Adrenal gland (tissue), 12 donors: ENCODE measurements around the gene C1orf167. TPM values are rescaled to one million over a fixed set of nuclear protein-coding genes. Genes with fewer than 3 reads are reported as not detected.

ENCODE experiments used
- DNase-seq, 7 donors: peaks; one replicate each; pipeline ENCODE4 v3.0.0-alpha.2; 2019 to 2020
- H3K27ac ChIP-seq, 5 donors: fragments of 200-600 bp; sonication (generic) in 4 of 5; 1 replicate in 3 of 5; 2 replicates in 2 of 5; pipeline versions ENCODE4 v1.5.1 to v1.8.0; 2016 to 2020; ENCODE audit warnings: mild to moderate bottlenecking in 1 of 5
- H3K27me3 ChIP-seq: fragments of 200-600 bp; 2 replicates; pipeline ENCODE4 v1.8.0; 2021
- H3K36me3 ChIP-seq, 2 donors: fragments of 200-600 bp; replicated peaks in 1 of 2; 1 replicate in 1 of 2; 2 replicates in 1 of 2; pipeline versions ENCODE4 v1.5.1 to v1.8.0; 2018 to 2022
- H3K4me1 ChIP-seq, 2 donors: fragments of 200-600 bp; replicated peaks in 1 of 2; 1 replicate in 1 of 2; 2 replicates in 1 of 2; pipeline versions ENCODE4 v1.5.1 to v1.8.0; 2018 to 2021
- H3K4me3 ChIP-seq, 4 donors: fragments of 200-600 bp; sonication (generic) in 3 of 4; one replicate each; pipeline ENCODE4 v1.5.1; 2016 to 2018
- H3K9me3 ChIP-seq, 3 donors: fragments of 200-600 bp; sonication (generic) in 1 of 3; replicated peaks in 1 of 3; 1 replicate in 2 of 3; 2 replicates in 1 of 3; pipeline versions ENCODE4 v1.5.1 to v1.8.0; 2016 to 2021
- CTCF ChIP-seq, 6 experiments: fragments of 450-650 bp in 4 of 6; fragments of 200-600 bp in 2 of 6; sonication (generic) in 1 of 6; IDR thresholded peaks; 1 replicate in 5 of 6; 2 replicates in 1 of 6; pipeline versions ENCODE4 v1.5.1 to v1.8.0; 2016 to 2021; ENCODE audit warnings: antibody characterized with exemption in 6 of 6, mild to moderate bottlenecking in 2 of 6, moderate library complexity in 1 of 6
- POLR2A ChIP-seq, 2 donors: fragments of 450-650 bp; IDR thresholded peaks; one replicate each; pipeline ENCODE4 v1.6.1; 2017; ENCODE audit warnings: antibody characterized with exemption in 2 of 2, mild to moderate bottlenecking in 2 of 2, moderate library complexity in 1 of 2
- WGBS, 4 donors: extraction: QIAGEN DNeasy Blood & Tissue Kit in 2 of 4; methylation state at CpG; one replicate each; pipeline versions ENCODE4 v1.1.5 to v1.1.7; 2013 to 2017; 5-methylcytosine and 5-hydroxymethylcytosine counted together
- intact Hi-C, 2 donors: fragments of 100-400 bp; cut with DNase I; formaldehyde crosslinking; loops; one replicate each; pipeline versions ENCODE4 v1.14.1 to v1.15.0; 2022 to 2023
- polyA plus RNA-seq, 3 donors: library from polyadenylated mRNA; stranded (reverse); fragments of 200-250 nt in 2 of 3; fragments of 350-450 nt in 1 of 3; fragmentation: Illumina TruSeq in 1 of 3; extraction: RNeasy Lipid Tissue Mini Kit (QIAGEN cat#74804) in 1 of 3; gene quantifications; one replicate each; pipeline ENCODE4 v1.2.3, GENCODE V29; 2013 to 2014
- total RNA-seq, 9 donors: library from RNA; depleted of rRNA in 4 of 9; stranded (reverse); fragments of >200 nt in 4 of 9; fragments of 120-200 nt in 1 of 9; fragmentation: NEBNext Ultra II Directional in 1 of 9; extraction: Animal tissue kit (Norgen Biotek cat#: 25700) in 1 of 9; gene quantifications; one replicate each; pipeline versions ENCODE4 v1.1.0 to v1.2.4, GENCODE V29; 2013 to 2023
- donor health status: healthy with polysubstance abuse.
- donor health status: Bipolar disorder and iron deficiency.
- donor health status: DM: yes; HTN: yes; CAD: no.
- donor health status: DM: no; HTN: no; CAD: no.
- donor health status: DM: no; HTN: no; CAD: no.
- donor health status: DM: yes; HTN: yes; CAD: no.

C1orf167 gene
- total and polyA plus RNA-seq, 12 donors: 0.32 to 13.2 (median 3.2) TPM; not detected in 2

GRCh38 chr1:11831945-11832725, 70.1 kb downstream of the C1orf167 start:
- Histone ChIP-seq H3K4me3 (no peak overlapping the region), H3K9me3 (no peaks in the 10 kb centered on the region), H3K36me3 (peaks cover 0 to 95% of the 10 kb centered on the region in 2 donors), H3K27me3 (no peaks in the 10 kb centered on the region), H3K27ac (no peak overlapping the region), H3K4me1 (no peaks in the 10 kb centered on the region)
- DNase-seq: no peak
- 82 to 90% (median 89%) methylated on average over 9 of the region's 9 CpGs for whole genome bisulfite sequencing, 4 donors
- TF ChIP-seq CTCF (IDR thresholded peaks at IDR 0.05) (no peak), POLR2A (IDR thresholded peaks at IDR 0.05) (no peak)
- intact Hi-C loops: no loop called here

GRCh38 chr1:11833497-11833896, 71.5 kb downstream of the C1orf167 start:
- Histone ChIP-seq H3K4me3 (no peak overlapping the region), H3K27ac (no peak overlapping the region), H3K4me1 (no peaks in the 10 kb centered on the region), H3K9me3 (no peaks in the 10 kb centered on the region), H3K36me3 (peaks cover 0 to 95% of the 10 kb centered on the region in 2 donors), H3K27me3 (no peaks in the 10 kb centered on the region)
- 84 to 91% (median 88%) methylated on average over 6 to 8 of the region's 8 CpGs for WGBS, 4 donors
- DNase-seq: no peak
- intact Hi-C loops: no loop called here
- TF ChIP-seq POLR2A (IDR thresholded peaks at IDR 0.05) (no peak), CTCF (IDR thresholded peaks at IDR 0.05) (no peak)

GRCh38 chr1:11833900-11834299, 71.9 kb downstream of the C1orf167 start:
- H3K9me3 ChIP-seq: no peaks in the 10 kb centered on the region
- H3K4me1 ChIP-seq: no peaks in the 10 kb centered on the region
- intact Hi-C loops: no loop called here
- DNase-seq: no peak
- H3K4me3 ChIP-seq: no peak overlapping the region
- WGBS, 4 donors: 91 to 93% (median 93%) methylated on average over 13 of the region's 13 CpGs
- TF ChIP-seq CTCF (IDR thresholded peaks at IDR 0.05): no peak
- TF ChIP-seq POLR2A (IDR thresholded peaks at IDR 0.05): no peak
- H3K36me3 ChIP-seq: peaks cover 0 to 95% of the 10 kb centered on the region in 2 donors
- no peak overlapping the region for H3K27ac ChIP-seq
- no peaks in the 10 kb centered on the region for H3K27me3 ChIP-seq

- no peak overlapping the region for H3K27ac ChIP-seq
- H3K27me3 ChIP-seq: no peaks in the 10 kb centered on the region
- H3K4me3 ChIP-seq: no peak overlapping the region
- peaks cover 0 to 98% of the 10 kb centered on the region in 2 donors for H3K36me3 ChIP-seq
- H3K9me3 ChIP-seq: no peaks in the 10 kb centered on the region
- no peak for DNase-seq
- 89 to 95% (median 94%) methylated on average over 19 to 28 of the region's 28 CpGs for WGBS, 4 donors
- no peaks in the 10 kb centered on the region for H3K4me1 ChIP-seq
- intact Hi-C loops: loop anchor here (2.0 to 5.0 kb wide), 2 partner anchors 57 to 62 kb away; no protein-coding TSS in a partner anchor
- TF ChIP-seq POLR2A (IDR thresholded peaks at IDR 0.05) (no peak), CTCF (IDR thresholded peaks at IDR 0.05) (no peak)
Measured at GRCh38 chr1:11835441-11836225, 73.6 kb downstream of the C1orf167 start.
